HL-60 (cell line): Measurements from ENCODE around the gene RGS7.

Experiments
- CTCF ChIP-seq: IDR thresholded peaks from one replicate; pipeline ENCODE4 v1.5.1; 2011; ENCODE audit warnings: low read length, control low read depth, inconsistent platforms; ENCODE audit not compliant: insufficient read depth
- POLR2AphosphoS5 ChIP-seq: IDR thresholded peaks from 2 replicates; pipeline ENCODE4 v1.6.1; 2012; ENCODE audit warnings: low read depth
- REST ChIP-seq: IDR thresholded peaks from 2 replicates; pipeline ENCODE4 v1.6.1; 2012; ENCODE audit warnings: low read depth; ENCODE audit not compliant: insufficient replicate concordance

GRCh38 chr1:240821925-240822324 lies 535.1 kb downstream of the RGS7 start:
- TF ChIP-seq CTCF (no peak), POLR2AphosphoS5 (no peak), REST (no peak)
